Neural progenitor cell (in vitro differentiated cells): ENCODE measurements around the gene ACVR1. TPM values are rescaled to one million over a fixed set of nuclear protein-coding genes. Genes with fewer than 3 reads are reported as not detected.

ENCODE experiments used
- DNase-seq: peaks from one replicate; pipeline ENCODE4 v3.0.0-alpha.2; 2016; ENCODE audit warnings: low spot score
- H2AFZ ChIP-seq: fragments of 200-600 bp; sonication (generic); replicated peaks from 2 replicates; pipeline ENCODE4 v1.6.1; 2016; ENCODE audit warnings: antibody characterized with exemption
- H3F3A ChIP-seq: fragments of 200-600 bp; sonication (generic); 2 replicates; pipeline ENCODE4 v1.6.1; 2016; ENCODE audit warnings: antibody characterized with exemption, low read depth
- H3K27ac ChIP-seq: fragments of 200-600 bp; sonication (generic); 2 replicates; pipeline ENCODE4 v1.5.1; 2016; ENCODE audit warnings: mild to moderate bottlenecking
- H3K27me3 ChIP-seq: fragments of 200-600 bp; sonication (generic); 2 replicates; pipeline ENCODE4 v1.6.1; 2016; ENCODE audit warnings: mild to moderate bottlenecking, moderate library complexity
- H3K36me3 ChIP-seq: fragments of 200-600 bp; sonication (generic); 2 replicates; pipeline ENCODE4 v1.5.1; 2016
- H3K4me1 ChIP-seq: fragments of 200-600 bp; sonication (generic); 2 replicates; pipeline ENCODE4 v1.6.1; 2016; ENCODE audit warnings: mixed run types
- H3K4me2 ChIP-seq: fragments of 200-600 bp; sonication (generic); 2 replicates; pipeline ENCODE4 v1.6.1; 2016
- H3K4me3 ChIP-seq: fragments of 200-600 bp; sonication (generic); 2 replicates; pipeline ENCODE4 v1.5.1; 2016
- H3K79me2 ChIP-seq: fragments of 200-600 bp; sonication (generic); 2 replicates; pipeline ENCODE4 v1.6.1; 2016; ENCODE audit warnings: low read depth
- H3K9ac ChIP-seq: fragments of 200-600 bp; sonication (generic); 2 replicates; pipeline ENCODE4 v1.6.1; 2016
- H3K9me3 ChIP-seq: fragments of 200-600 bp; sonication (generic); 2 replicates; pipeline ENCODE4 v1.5.1; 2016; ENCODE audit warnings: low read depth
- H4K20me1 ChIP-seq: fragments of 200-600 bp; sonication (generic); 2 replicates; pipeline ENCODE4 v1.6.1; 2016; ENCODE audit warnings: low read depth
- H3K27ac Mint-ChIP-seq: 3 replicates; pipeline ENCODE4 v1.8.0; 2021; ENCODE audit warnings: mixed read lengths
- H3K27me3 Mint-ChIP-seq: 2 replicates; pipeline ENCODE4 v1.8.0; 2022; ENCODE audit warnings: low read depth, mild to moderate bottlenecking, inconsistent platforms, moderate library complexity, mixed read lengths; ENCODE audit not compliant: insufficient read depth
- H3K36me3 Mint-ChIP-seq: 3 replicates; pipeline ENCODE4 v1.8.0; 2021; ENCODE audit warnings: mixed read lengths
- H3K4me1 Mint-ChIP-seq: 3 replicates; pipeline ENCODE4 v1.8.0; 2021; ENCODE audit warnings: mixed read lengths
- H3K4me3 Mint-ChIP-seq: 3 replicates; pipeline ENCODE4 v1.8.0; 2021; ENCODE audit warnings: mild to moderate bottlenecking, moderate library complexity, mixed read lengths
- H3K9me3 Mint-ChIP-seq: 3 replicates; pipeline ENCODE4 v1.8.0; 2020; ENCODE audit warnings: mixed read lengths
- CTCF ChIP-seq: fragments of 200-600 bp; sonication (generic); IDR thresholded peaks from 2 replicates; pipeline ENCODE4 v1.5.1; 2017; ENCODE audit warnings: antibody characterized with exemption, mild to moderate bottlenecking
- EZH2 ChIP-seq: fragments of 200-600 bp; sonication (generic); IDR thresholded peaks from 2 replicates; pipeline ENCODE4 v1.6.1; 2017; ENCODE audit warnings: antibody characterized with exemption, mild to moderate bottlenecking, moderate library complexity
- EZH2phosphoT487 ChIP-seq: fragments of 200-600 bp; sonication (generic); IDR thresholded peaks from 2 replicates; pipeline ENCODE4 v1.6.1; 2017; ENCODE audit warnings: antibody characterized with exemption
- total RNA-seq: library from RNA; depleted of rRNA; stranded (reverse); fragments of >200 nt; gene quantifications from 2 replicates; pipeline ENCODE4 v1.2.3, GENCODE V29; 2015; ENCODE audit warnings: low replicate concordance

The ACVR1 gene
- total RNA-seq, 1 donor from 2014 or later, result 14.0 TPM

- Histone ChIP-seq H3K27me3 (no peaks in the 10 kb centered on the region), H3K36me3 (no peaks in the 10 kb centered on the region), H3K9ac (no peak overlapping the region), H3K9me3 (no peaks in the 10 kb centered on the region), H3K27ac (no peak overlapping the region), H3K4me3 (no peak overlapping the region), H2AFZ (no peak overlapping the region), H3F3A (peaks cover 26% of the 10 kb centered on the region), H4K20me1 (peaks cover 55% of the 10 kb centered on the region), H3K4me1 (peaks cover 49% of the 10 kb centered on the region), H3K79me2 (peaks cover 41% of the 10 kb centered on the region), H3K4me2 (no peak overlapping the region)
- Mint-ChIP-seq H3K27ac (no peak overlapping the region), H3K27me3 (no peaks in the 10 kb centered on the region), H3K4me3 (no peak overlapping the region), H3K36me3 (no peaks in the 10 kb centered on the region), H3K9me3 (no peaks in the 10 kb centered on the region), H3K4me1 (peaks cover 47% of the 10 kb centered on the region)
- DNase-seq, result no peak
- TF ChIP-seq EZH2phosphoT487 (no peak), CTCF (no peak), EZH2 (no peak)
Measured at GRCh38 chr2:157835425-157835824, 40.7 kb downstream of the ACVR1 start.

DNA sequence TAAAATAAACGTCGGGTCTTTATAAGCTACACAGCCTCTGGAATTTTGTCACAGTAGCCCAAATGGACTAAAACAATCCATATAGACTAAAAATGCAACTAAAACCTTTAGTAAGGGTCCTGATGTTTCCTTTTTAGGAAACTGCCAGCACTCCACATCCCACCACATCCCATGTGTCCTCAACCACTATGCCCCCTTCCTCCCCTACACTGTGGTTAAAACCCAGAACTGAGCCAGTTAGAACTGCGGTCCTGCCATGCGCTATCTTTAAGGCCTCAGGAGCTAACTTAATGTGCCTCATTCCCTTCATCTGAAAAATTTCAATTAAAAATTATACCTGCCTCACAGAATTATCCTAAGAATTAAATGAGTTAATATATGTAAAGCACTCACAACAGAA is 41.1 kb downstream of the ACVR1 start:
- no peak for TF ChIP-seq EZH2phosphoT487
- Histone ChIP-seq H3K9ac (no peak overlapping the region), H3K79me2 (peaks cover 41% of the 10 kb centered on the region), H3K4me3 (no peak overlapping the region), H3K27ac (no peak overlapping the region), H3K4me1 (peaks cover 45% of the 10 kb centered on the region), H3K9me3 (no peaks in the 10 kb centered on the region), H4K20me1 (peaks cover 51% of the 10 kb centered on the region), H3K27me3 (no peaks in the 10 kb centered on the region), H3K36me3 (no peaks in the 10 kb centered on the region), H3K4me2 (no peak overlapping the region), H2AFZ (no peak overlapping the region), H3F3A (peaks cover 22% of the 10 kb centered on the region)
- no peak overlapping the region for H3K4me3 Mint-ChIP-seq
- no peaks in the 10 kb centered on the region for H3K36me3 Mint-ChIP-seq
- no peaks in the 10 kb centered on the region for H3K27me3 Mint-ChIP-seq
- no peak overlapping the region for H3K27ac Mint-ChIP-seq
- H3K4me1 Mint-ChIP-seq, result peaks cover 43% of the 10 kb centered on the region
- H3K9me3 Mint-ChIP-seq, result no peaks in the 10 kb centered on the region
- DNase-seq, result no peak

DNA sequence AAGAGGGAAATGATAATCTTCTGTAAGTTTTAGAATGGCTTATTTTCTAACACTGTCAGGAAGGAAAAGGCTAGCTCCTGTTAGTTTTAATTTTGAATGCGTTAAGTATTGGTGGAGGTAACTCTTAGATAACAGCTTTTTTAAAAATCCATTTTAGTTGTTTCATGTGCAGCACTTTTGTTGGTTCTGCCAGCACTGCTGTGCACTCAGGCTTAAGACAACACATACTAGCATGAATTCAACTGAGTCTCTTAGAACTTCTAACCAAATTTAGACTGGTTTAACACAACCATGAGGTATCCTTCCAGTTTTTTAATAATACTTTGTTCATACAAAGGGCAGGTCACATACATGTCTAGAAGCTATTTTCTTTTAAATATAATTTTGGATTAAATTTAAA is 42.4 kb downstream of the ACVR1 start:
- Histone ChIP-seq H3F3A (peaks cover 10% of the 10 kb centered on the region), H3K4me3 (no peak overlapping the region), H3K4me2 (no peak overlapping the region), H2AFZ (no peak overlapping the region), H3K36me3 (no peaks in the 10 kb centered on the region), H4K20me1 (peaks cover 39% of the 10 kb centered on the region), H3K27ac (no peak overlapping the region), H3K4me1 (peaks cover 34% of the 10 kb centered on the region), H3K9ac (no peak overlapping the region), H3K79me2 (peaks cover 48% of the 10 kb centered on the region), H3K27me3 (no peaks in the 10 kb centered on the region), H3K9me3 (no peaks in the 10 kb centered on the region)
- no peaks in the 10 kb centered on the region for H3K27me3 Mint-ChIP-seq
- no peaks in the 10 kb centered on the region for H3K9me3 Mint-ChIP-seq
- peaks cover 30% of the 10 kb centered on the region for H3K4me1 Mint-ChIP-seq
- no peak for DNase-seq
- H3K27ac Mint-ChIP-seq, result no peak overlapping the region
- H3K4me3 Mint-ChIP-seq, result no peak overlapping the region
- peaks cover 6% of the 10 kb centered on the region for H3K36me3 Mint-ChIP-seq
- TF ChIP-seq EZH2phosphoT487 (no peak), EZH2 (no peak), CTCF (no peak)

DNA sequence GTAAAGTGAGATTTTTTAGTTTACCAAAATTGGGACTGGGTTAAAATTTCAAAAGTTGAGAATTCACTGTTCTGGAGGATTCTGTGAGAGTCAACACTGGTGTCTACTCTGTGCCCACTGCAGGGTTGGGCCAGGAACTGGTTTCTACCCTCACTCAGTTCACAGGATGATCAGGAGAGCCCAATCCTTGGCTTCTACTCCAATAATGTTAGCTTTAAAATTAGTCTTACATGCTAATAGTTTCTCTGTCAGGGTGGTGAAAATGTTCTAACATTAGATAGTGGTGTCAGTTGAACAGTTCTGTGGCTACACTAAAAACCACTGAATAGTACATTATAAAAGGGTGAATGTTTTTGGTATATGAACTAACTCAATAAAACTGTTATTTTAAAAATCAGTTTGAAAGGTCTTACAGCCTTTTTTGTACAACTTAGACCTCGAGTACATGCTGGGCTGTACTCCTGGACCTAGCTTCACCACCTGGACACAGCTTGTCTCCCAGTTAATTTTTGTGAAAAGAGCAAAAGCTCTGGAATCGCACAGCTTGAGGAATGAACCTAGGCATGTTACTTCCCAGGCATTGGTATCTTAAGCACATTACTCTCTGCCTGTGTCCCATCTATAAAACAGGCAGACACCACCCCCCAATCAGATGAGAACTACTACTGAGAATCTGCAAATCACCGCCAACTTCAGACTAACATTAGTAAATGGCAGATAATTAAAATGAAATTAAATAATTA is 44.4 kb downstream of the ACVR1 start:
- no peaks in the 10 kb centered on the region for H3K27me3 ChIP-seq
- TF ChIP-seq EZH2, result no peak
- TF ChIP-seq EZH2phosphoT487, result no peak
- TF ChIP-seq CTCF, result no peak
- no peak overlapping the region for H3K4me3 ChIP-seq
- no peak overlapping the region for H2AFZ ChIP-seq
- no peaks in the 10 kb centered on the region for H3K9me3 ChIP-seq
- no peak for DNase-seq
- no peaks in the 10 kb centered on the region for H3K36me3 ChIP-seq
- Mint-ChIP-seq H3K4me1 (peaks cover 12% of the 10 kb centered on the region), H3K9me3 (no peaks in the 10 kb centered on the region), H3K27ac (no peak overlapping the region), H3K27me3 (no peaks in the 10 kb centered on the region), H3K4me3 (no peak overlapping the region), H3K36me3 (peaks cover 6% of the 10 kb centered on the region)
- no peak overlapping the region for H3K27ac ChIP-seq
- no peaks in the 10 kb centered on the region for H3F3A ChIP-seq
- no peak overlapping the region for H3K4me2 ChIP-seq
- H3K9ac ChIP-seq, result no peak overlapping the region
- peaks cover 31% of the 10 kb centered on the region for H3K79me2 ChIP-seq
- H4K20me1 ChIP-seq, result peaks cover 20% of the 10 kb centered on the region
- peaks cover 14% of the 10 kb centered on the region for H3K4me1 ChIP-seq
